GM10266 (cell line): Measurements from ENCODE around the gene UBASH3B.

Experiments
- DNase-seq: peaks from one replicate; pipeline ENCODE4 v3.0.0; 2012; ENCODE audit errors: extremely low spot score
- TF ChIP-seq, protein P1 (sequence below): IDR thresholded peaks from 2 replicates; pipeline ENCODE4 v1.5.1; 2012; ENCODE audit warnings: mild to moderate bottlenecking, low read depth; ENCODE audit not compliant: control insufficient read depth, insufficient read depth; ENCODE audit errors: missing control alignments

Gene UBASH3B

DNA sequence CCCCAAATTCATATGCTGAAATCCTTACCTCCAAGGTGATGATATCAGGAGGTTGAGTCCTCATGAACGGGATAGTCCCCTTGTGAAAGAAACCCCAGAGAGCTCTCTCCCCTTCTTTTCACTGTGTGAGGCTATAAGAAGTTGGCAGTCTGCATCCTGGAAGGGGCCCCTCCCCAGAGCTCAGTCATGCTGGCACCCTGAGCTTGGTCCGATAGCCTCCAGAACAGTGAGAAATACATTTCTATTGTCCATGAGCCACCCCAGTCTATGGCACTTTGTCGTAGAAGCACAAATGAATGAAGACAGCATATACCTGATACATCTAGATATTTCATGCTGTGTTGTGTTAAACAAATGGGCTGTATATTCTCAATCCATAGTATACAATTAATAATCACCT is 101.7 kb downstream of the UBASH3B start:
- TF ChIP-seq, protein P1, sequence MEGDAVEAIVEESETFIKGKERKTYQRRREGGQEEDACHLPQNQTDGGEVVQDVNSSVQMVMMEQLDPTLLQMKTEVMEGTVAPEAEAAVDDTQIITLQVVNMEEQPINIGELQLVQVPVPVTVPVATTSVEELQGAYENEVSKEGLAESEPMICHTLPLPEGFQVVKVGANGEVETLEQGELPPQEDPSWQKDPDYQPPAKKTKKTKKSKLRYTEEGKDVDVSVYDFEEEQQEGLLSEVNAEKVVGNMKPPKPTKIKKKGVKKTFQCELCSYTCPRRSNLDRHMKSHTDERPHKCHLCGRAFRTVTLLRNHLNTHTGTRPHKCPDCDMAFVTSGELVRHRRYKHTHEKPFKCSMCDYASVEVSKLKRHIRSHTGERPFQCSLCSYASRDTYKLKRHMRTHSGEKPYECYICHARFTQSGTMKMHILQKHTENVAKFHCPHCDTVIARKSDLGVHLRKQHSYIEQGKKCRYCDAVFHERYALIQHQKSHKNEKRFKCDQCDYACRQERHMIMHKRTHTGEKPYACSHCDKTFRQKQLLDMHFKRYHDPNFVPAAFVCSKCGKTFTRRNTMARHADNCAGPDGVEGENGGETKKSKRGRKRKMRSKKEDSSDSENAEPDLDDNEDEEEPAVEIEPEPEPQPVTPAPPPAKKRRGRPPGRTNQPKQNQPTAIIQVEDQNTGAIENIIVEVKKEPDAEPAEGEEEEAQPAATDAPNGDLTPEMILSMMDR = no peak
- DNase-seq = no peak

DNA sequence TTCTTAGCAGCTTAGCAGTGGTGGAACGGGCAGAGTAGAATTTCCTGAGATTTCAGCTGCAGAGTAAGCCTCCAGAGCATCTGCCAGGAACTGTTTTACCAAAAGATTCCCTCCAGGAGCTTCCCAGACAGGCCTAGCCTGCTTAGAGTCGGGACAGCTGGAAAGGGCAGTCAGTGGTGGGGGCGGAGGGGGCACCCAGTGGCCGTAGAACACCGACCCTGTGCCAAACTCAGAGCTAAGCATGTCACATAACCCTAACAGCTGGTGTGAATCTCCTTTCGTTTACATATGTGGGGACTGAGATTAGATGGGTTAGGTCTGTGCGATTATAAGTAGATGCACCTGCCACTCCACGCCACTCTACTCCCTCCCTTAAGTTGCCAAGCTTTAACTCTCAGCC is 102.8 kb downstream of the UBASH3B start:
- no peak for DNase-seq
- TF ChIP-seq, protein P1 = no peak

DNA sequence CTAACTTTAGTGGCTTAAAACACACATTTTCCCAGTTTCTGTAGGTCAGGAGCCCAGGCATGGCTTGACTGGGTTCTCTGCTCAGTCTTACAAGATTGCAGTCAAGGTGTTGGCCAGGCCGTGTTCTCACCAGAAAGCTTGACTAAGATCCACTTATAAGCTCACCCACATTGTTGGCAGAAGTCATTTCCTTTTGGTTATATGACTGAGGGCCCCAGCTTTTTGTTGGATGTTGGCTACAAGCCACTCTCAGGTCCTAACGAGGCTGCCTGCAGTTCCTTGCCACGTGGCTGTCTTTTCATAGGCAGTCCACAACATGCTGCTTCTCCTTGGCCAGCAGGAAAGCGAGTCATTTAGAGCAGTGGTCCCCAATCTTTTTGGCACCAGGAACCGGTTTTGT is 103.5 kb downstream of the UBASH3B start:
- TF ChIP-seq, protein P1 = no peak
- no peak for DNase-seq

DNA sequence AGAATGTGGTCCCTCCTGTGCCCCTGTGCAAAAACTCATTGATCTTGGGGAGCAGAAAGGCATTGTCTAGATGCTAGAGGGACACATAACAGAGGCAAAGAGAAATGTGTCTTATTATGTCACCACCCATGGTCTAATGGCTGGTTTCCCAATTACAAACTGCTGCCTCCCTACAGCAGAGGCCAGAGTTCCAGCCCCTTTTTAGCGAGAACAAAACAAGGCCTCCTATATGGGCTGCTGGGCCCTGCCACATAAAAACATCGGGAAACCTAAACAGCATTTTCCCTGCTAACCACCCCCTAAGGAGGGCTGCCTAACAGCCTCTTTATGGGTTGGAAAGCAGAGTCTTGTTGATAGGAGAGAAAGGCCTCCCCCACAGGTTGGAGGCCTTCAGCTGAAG is 107.6 kb downstream of the UBASH3B start:
- DNase-seq = no peak
- TF ChIP-seq, protein P1 = no peak

DNA sequence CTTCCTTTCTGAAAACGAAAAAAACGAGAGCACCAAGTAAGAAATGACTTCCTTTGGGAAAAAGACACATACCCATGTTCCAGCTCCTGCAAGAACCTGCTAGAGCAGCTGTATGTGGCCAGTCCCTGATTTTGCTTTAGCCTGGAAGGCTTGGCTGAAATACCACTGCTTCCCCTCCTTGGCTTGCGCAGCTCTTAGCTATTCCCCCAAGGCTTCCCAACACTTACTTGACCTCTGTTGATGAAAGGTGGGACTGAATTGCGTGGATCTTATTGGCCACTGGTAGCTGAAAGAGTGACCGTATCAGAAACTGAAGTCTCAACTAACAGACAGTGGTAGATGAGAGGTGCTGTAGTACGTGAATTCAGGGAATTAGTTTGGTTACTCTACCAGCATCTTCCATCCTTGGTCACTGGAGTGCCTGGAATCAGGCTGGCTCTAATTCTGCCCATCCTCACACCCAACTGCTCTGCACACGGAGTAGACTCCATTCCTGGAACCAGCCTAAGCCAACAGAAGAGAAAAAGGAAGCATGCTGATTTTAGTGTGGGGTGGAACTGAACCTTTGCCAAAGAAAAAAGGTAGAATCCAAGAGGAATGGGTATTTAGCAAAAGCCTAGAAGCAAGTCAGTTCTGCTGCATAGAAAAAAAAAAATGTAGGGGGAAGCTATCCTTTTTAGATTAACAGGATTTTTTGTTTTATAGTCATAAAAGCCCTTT is 109.0 kb downstream of the UBASH3B start:
- TF ChIP-seq, protein P1 = no peak
- no peak for DNase-seq

DNA sequence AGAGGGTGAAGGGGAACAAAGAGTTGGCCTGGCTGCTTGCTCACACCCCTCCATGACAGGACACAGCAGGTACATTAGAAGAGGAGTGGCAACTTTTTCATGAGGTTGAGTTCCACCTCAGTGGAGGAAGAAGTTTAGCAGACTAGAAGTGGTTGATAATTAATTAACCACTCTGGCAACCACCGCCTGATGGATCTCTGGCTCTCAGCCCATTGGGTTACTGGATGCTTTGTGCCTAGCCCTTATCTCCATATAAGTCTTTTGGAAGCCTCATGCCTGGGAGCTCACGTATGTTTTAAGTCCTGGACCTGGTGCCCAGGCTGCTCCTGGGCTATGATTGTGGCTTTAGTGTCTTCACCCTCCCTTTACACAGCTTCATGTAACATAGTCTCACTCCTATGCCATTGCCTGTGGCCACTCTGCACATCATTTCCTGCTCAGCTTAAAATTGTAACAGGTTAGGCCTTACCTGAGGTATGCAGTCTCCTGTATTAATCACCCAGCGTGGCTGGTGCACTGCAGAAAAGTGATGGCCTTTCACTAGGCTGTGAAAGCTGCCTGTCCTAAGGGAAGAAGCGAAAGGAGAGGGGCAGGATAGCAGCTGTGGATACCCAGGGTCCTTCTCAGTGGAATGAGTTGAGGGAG is 110.1 kb downstream of the UBASH3B start:
- TF ChIP-seq, protein P1 = no peak

DNA sequence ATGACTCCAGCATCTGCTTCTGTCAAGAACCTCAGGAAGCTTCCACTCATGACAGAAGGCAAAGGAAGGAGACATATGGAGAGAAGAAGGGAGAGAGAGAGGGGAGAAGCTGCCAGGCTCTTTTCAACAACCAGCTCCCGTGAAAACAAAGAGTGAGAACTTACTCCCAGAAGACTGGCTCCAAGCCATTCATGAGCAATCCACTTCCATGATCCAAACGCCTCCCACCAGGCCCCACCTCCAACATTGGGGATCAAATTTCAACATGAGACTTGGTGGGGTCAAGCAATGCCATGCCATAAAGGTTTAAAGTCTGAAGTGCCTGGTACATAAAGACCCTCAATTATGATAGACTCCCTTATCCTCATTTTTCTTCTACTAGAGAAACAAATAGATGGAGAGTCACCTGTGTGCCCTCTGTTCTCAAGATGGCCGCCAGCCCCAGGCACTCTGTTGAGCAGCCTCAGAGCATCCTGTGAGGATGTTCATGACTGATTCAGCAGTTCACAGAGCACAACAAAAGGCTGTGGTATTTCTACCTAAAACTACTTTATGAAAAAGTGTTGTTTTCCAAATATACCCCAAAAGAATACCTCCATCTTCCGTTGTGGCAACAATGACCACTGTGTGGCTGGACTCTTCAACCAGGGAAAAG is 113.7 kb downstream of the UBASH3B start:
- TF ChIP-seq, protein P1 = no peak
- no peak for DNase-seq

More for the DNA sequence above, 110.1 kb downstream of the UBASH3B start:
- no peak for DNase-seq
